GM06990 (cell line): Measurements from ENCODE around the gene SYT2.
"Not testable (repeated sequence)": the region's sequence is repeated elsewhere in the genome, so short reads cannot be mapped to it uniquely, and the experiment has no call there.

Source experiments
- DNase-seq: peaks from one replicate; pipeline ENCODE4 v3.0.0-alpha.2; 2011; ENCODE audit not compliant: insufficient read length; ENCODE audit errors: extremely low read depth
- H3K27me3 ChIP-seq: replicated peaks from 2 replicates; pipeline ENCODE4 v1.6.0; 2011; ENCODE audit warnings: low read length; ENCODE audit not compliant: control insufficient read depth, insufficient read depth
- H3K36me3 ChIP-seq: 2 replicates; pipeline ENCODE4 v1.5.1; 2011; ENCODE audit warnings: low read length; ENCODE audit not compliant: control insufficient read depth, insufficient read depth
- H3K4me3 ChIP-seq: replicated peaks from 2 replicates; pipeline ENCODE4 v1.5.1; 2011; ENCODE audit warnings: low read depth, mild to moderate bottlenecking, control low read depth, low read length
- TF ChIP-seq, protein P1 (sequence below): IDR thresholded peaks from 2 replicates; pipeline ENCODE4 v1.5.1; 2011; ENCODE audit warnings: low read length, control low read depth, mild to moderate bottlenecking, inconsistent platforms; ENCODE audit not compliant: insufficient read depth, poor library complexity, severe bottlenecking

SYT2 gene

DNA sequence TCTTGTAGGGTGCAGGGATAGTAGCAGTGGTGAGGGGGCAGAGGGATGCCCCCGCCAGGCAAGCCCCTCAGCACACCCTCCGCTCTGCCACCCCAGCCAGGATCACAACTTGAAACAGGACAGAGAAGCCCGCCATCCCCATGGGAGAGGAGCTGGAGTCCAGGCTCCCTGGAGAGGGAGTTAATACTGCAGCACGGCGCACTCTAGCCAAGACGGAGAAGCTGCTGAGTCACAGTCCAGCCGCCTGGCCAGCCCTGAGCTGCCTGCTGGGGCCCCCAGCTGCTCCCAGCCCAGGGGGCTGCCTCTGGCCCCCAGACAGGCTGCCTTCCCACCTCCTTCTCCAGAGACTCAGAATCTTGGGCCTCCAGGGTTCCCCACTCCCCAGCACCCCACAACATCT, 87.2 kb downstream of the SYT2 start:
- no peak for DNase-seq
- H3K27me3 ChIP-seq = no peaks in the 10 kb centered on the region
- TF ChIP-seq, protein P1, sequence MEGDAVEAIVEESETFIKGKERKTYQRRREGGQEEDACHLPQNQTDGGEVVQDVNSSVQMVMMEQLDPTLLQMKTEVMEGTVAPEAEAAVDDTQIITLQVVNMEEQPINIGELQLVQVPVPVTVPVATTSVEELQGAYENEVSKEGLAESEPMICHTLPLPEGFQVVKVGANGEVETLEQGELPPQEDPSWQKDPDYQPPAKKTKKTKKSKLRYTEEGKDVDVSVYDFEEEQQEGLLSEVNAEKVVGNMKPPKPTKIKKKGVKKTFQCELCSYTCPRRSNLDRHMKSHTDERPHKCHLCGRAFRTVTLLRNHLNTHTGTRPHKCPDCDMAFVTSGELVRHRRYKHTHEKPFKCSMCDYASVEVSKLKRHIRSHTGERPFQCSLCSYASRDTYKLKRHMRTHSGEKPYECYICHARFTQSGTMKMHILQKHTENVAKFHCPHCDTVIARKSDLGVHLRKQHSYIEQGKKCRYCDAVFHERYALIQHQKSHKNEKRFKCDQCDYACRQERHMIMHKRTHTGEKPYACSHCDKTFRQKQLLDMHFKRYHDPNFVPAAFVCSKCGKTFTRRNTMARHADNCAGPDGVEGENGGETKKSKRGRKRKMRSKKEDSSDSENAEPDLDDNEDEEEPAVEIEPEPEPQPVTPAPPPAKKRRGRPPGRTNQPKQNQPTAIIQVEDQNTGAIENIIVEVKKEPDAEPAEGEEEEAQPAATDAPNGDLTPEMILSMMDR = no peak
- no peaks in the 10 kb centered on the region for H3K36me3 ChIP-seq
- H3K4me3 ChIP-seq = no peak overlapping the region

DNA sequence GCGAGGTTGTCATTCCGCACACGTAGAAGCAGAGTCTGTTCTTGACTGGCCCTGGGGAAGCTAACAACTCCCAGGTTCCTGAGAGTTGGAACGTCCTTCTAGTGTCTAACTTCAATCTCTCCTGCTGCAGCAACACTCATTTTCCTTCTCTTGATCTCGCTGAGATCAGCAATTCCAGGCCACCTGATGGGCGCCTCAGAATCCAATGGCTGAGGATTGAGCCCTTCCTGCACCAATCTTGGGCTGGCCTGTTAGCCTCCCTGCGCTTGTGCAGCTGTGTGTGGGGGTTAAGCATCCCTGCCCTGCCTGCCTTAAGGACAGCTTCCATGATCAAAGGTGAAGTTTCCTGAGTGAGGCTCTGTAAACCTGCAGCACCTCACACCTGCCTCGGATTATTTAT, 87.9 kb downstream of the SYT2 start:
- H3K36me3 ChIP-seq = no peaks in the 10 kb centered on the region
- H3K4me3 ChIP-seq = no peak overlapping the region
- no peaks in the 10 kb centered on the region for H3K27me3 ChIP-seq
- TF ChIP-seq, protein P1 = no peak
- no peak for DNase-seq

DNA sequence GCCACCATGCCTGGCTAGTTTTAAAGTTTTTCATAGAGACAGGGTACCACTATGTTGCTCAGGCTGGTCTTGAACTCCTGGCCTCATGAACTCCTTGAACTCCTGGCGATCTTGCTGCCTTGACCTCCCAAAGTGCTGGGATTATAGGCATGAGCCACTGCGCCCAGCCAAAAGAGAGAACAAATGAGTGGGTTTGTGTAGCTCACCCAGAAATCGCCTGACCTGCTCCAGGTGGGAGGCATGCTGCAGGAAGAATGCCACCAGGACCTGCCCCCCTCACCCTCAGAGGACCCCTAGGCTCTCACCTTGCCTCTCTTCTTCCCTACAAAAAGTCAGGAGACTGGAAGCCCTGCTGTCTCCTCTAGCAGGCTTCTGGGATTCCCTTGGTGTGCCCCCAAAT, 88.8 kb downstream of the SYT2 start:
- Histone ChIP-seq H3K36me3 (no peaks in the 10 kb centered on the region), H3K4me3 (no peak overlapping the region), H3K27me3 (no peaks in the 10 kb centered on the region)
- TF ChIP-seq, protein P1 = no peak
- no peak for DNase-seq

DNA sequence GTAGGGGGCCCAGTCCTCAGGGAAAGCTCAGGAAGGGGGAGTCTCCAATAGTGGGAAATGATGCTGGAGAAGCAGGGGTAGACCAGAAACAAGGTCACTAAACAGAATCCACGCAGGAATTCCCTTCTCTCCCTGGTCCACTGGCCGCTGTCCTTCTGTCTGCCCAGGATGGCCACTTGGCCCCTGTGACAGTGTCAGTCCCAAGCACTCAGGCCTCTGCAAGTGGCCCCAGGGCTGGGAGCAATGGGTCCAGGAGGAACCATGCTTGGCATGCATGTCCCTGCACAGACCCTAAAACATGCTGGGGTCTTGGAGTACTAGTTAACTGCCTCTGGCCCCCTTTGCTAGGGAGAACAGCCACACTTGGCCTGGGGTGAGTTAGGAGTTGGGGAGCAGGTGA, 90.2 kb downstream of the SYT2 start:
- DNase-seq, H3K4me3 ChIP-seq, H3K36me3 ChIP-seq, H3K27me3 ChIP-seq: not testable (repeated sequence)

DNA sequence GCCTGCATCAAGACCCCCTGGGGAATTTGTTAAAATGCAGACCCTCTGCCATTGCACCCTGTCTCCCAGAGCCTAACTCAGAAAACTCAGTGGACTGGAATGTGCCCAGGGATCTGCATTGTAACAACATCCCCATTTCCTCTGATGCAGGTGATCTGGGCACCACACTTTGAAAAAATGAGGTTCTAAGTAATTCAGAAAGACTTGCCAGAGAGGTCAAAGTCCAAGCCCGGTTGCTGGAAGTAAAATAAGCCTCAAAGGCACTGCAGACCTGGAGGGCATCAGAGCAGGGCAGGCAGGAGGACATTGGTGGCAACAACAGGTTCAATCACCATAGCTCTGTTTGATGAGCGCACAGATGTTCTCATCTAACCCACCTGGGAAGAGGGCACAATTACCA, 90.7 kb downstream of the SYT2 start:
- DNase-seq = no peak
- Histone ChIP-seq H3K4me3 (no peak overlapping the region), H3K36me3 (no peaks in the 10 kb centered on the region), H3K27me3 (no peaks in the 10 kb centered on the region)
- TF ChIP-seq, protein P1 = no peak

DNA sequence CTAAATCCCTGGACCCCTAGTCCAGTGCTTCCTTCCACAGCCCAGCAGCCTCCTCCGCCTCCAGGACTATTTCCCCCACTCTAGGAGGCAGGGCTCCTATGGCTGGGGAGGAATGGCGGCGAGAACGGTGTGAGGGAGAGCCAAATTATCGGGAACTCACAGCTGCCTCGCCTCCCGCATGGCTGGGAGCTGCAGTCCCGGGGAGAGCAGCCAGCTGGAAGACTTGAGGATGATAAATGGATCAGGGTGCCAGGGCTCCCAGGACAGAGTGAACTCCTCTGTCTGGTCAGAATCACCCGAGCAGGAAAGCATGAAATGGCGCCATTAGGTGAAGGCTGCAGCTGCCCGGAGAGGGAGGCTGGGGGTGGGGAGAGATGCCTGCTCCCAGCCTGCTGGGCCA, 91.2 kb downstream of the SYT2 start:
- not testable (repeated sequence) for H3K4me3 ChIP-seq, DNase-seq, H3K27me3 ChIP-seq, H3K36me3 ChIP-seq

DNA sequence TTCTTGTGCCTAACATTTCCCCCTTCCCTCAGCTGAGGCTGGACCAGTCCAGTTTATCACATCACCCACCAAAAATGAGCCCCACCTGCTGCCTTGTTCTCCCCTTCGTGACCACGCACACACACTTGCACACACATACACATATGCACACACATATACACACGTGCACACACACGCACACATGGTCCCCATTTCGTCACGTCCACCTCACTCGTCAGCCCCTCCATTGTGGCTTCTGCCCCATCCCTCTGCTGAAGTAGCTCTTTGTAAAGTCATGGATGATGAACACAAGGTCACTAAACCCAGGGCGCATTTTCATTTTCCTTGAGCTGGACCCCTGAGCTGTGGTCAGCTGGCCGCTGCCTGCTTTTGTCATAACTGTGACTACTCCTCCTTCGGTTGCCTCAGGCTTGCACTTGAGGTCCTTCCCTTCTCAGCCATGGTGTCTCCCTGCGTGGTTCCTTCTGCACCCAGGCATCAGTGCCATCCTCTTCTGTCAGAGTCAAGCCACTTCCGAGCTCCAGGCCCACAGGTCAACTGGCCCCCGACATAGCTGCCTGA, 93.8 kb downstream of the SYT2 start:
- TF ChIP-seq, protein P1 = no peak
- no peaks in the 10 kb centered on the region for H3K27me3 ChIP-seq
- no peaks in the 10 kb centered on the region for H3K36me3 ChIP-seq
- DNase-seq = no peak
- H3K4me3 ChIP-seq = no peak overlapping the region
